Effector memory CD4-positive, alpha-beta T cell (primary cell): ENCODE results near the gene DOCK3.
"Not testable (repeated sequence)": the region's sequence is repeated elsewhere in the genome, so short reads cannot be mapped to it uniquely, and the experiment has no call there.

Experiments
- DNase-seq, 3 donors: peaks; one replicate each; pipeline ENCODE4 v3.0.0-alpha.2; 2020
- H3K27ac ChIP-seq: 2 replicates; pipeline ENCODE4 v1.7.0; 2013; ENCODE audit warnings: mild to moderate bottlenecking, low read length, moderate library complexity; ENCODE audit not compliant: insufficient read depth, poor library complexity, severe bottlenecking
- H3K27me3 ChIP-seq: replicated peaks from 2 replicates; pipeline ENCODE4 v1.7.0; 2013; ENCODE audit warnings: mild to moderate bottlenecking, low read length; ENCODE audit not compliant: insufficient read depth, control insufficient read depth, poor library complexity, severe bottlenecking
- H3K36me3 ChIP-seq: 2 replicates; pipeline ENCODE4 v1.7.0; 2013; ENCODE audit warnings: mild to moderate bottlenecking, low read length, moderate library complexity; ENCODE audit not compliant: control insufficient read depth, insufficient read depth
- H3K4me1 ChIP-seq: 2 replicates; pipeline ENCODE4 v1.7.0; 2013; ENCODE audit warnings: low read length, mild to moderate bottlenecking; ENCODE audit not compliant: control insufficient read depth, insufficient read depth, poor library complexity, severe bottlenecking
- H3K4me3 ChIP-seq: 2 replicates; pipeline ENCODE4 v1.7.0; 2013; ENCODE audit warnings: low read length, low read depth, mild to moderate bottlenecking; ENCODE audit not compliant: insufficient read depth, poor library complexity, severe bottlenecking
- H3K9me3 ChIP-seq: 2 replicates; pipeline ENCODE4 v1.7.0; 2013; ENCODE audit warnings: mild to moderate bottlenecking, low read length, moderate library complexity; ENCODE audit not compliant: control insufficient read depth

The DOCK3 gene

GRCh38 chr3:51264166-51264565 is 589.4 kb downstream of the DOCK3 start:
- DNase-seq, H3K27me3 ChIP-seq, H3K9me3 ChIP-seq, H3K4me3 ChIP-seq, H3K27ac ChIP-seq, H3K4me1 ChIP-seq, H3K36me3 ChIP-seq: not testable (repeated sequence)

DNA sequence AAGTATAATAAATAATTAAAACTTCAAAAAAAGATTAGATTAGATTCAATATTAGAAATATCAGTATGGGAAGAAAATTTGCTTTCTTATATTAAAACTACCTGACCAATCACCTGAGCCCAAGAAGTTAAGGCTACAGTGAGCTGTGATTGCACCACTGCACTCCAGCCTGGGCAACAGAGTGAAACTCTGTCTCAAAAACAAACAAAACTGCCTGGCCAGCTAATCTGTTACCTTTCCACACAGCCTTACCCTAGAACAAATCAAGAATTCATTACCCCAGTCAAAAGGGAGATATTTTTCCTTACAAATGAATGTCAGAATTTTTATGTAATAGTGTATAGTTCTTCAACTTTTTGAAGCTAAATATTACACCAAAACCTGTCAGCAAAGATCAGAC is 593.4 kb downstream of the DOCK3 start:
- no peak overlapping the region for H3K4me3 ChIP-seq

GRCh38 chr3:51269466-51269865 is 594.7 kb downstream of the DOCK3 start:
- Histone ChIP-seq H3K36me3 (no peaks in the 10 kb centered on the region), H3K4me3 (no peak overlapping the region), H3K27me3 (no peaks in the 10 kb centered on the region), H3K27ac (no peak overlapping the region), H3K9me3 (no peaks in the 10 kb centered on the region), H3K4me1 (peaks cover 9% of the 10 kb centered on the region)
- no peak for DNase-seq

More for the DNA sequence above, 593.4 kb downstream of the DOCK3 start:
- H3K27ac ChIP-seq: no peak overlapping the region
- peaks cover 9% of the 10 kb centered on the region for H3K4me1 ChIP-seq
- no peaks in the 10 kb centered on the region for H3K36me3 ChIP-seq
- H3K9me3 ChIP-seq: no peaks in the 10 kb centered on the region
- no peak for DNase-seq
- no peaks in the 10 kb centered on the region for H3K27me3 ChIP-seq

- no peak overlapping the region for H3K27ac ChIP-seq
- H3K4me3 ChIP-seq: no peak overlapping the region
- no peaks in the 10 kb centered on the region for H3K36me3 ChIP-seq
- H3K4me1 ChIP-seq: peaks cover 9% of the 10 kb centered on the region
- DNase-seq: no peak
- no peaks in the 10 kb centered on the region for H3K27me3 ChIP-seq
- no peaks in the 10 kb centered on the region for H3K9me3 ChIP-seq
Observed at GRCh38 chr3:51270559-51270958, 595.8 kb downstream of the DOCK3 start.

DNA sequence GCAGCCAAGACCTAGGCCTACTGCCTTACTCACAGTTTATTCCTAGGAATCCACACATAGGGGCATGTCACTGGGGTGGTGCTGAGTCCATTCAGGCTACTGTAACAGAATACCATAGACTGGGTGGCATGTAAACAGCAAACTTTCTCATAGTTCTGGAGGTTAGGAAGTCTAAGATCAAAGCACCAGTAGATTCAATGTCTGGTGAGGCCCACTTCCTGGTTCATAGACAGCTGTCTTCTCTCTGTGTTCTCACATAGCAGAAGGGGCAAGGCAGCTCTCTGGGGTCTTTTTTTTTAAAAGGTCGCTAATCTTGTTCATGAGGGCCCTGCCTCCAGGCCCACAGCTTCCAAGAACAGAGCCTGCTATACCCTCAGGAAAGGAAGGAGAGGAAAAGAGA is 596.4 kb downstream of the DOCK3 start:
- Histone ChIP-seq H3K27ac (no peak overlapping the region), H3K4me1 (peaks cover 9% of the 10 kb centered on the region), H3K27me3 (no peaks in the 10 kb centered on the region), H3K4me3 (no peak overlapping the region), H3K9me3 (no peaks in the 10 kb centered on the region), H3K36me3 (no peaks in the 10 kb centered on the region)
- DNase-seq: no peak

- Histone ChIP-seq H3K27ac (no peak overlapping the region), H3K4me1 (peaks cover 9% of the 10 kb centered on the region), H3K9me3 (no peaks in the 10 kb centered on the region), H3K36me3 (no peaks in the 10 kb centered on the region), H3K27me3 (no peaks in the 10 kb centered on the region), H3K4me3 (no peak overlapping the region)
- DNase-seq: no peak
Observed at GRCh38 chr3:51274052-51274451, 599.3 kb downstream of the DOCK3 start.

GRCh38 chr3:51275111-51275805 is 600.5 kb downstream of the DOCK3 start:
- Histone ChIP-seq H3K27ac (no peak overlapping the region), H3K4me1 (peaks cover 9% of the 10 kb centered on the region), H3K9me3 (no peaks in the 10 kb centered on the region)

DNA sequence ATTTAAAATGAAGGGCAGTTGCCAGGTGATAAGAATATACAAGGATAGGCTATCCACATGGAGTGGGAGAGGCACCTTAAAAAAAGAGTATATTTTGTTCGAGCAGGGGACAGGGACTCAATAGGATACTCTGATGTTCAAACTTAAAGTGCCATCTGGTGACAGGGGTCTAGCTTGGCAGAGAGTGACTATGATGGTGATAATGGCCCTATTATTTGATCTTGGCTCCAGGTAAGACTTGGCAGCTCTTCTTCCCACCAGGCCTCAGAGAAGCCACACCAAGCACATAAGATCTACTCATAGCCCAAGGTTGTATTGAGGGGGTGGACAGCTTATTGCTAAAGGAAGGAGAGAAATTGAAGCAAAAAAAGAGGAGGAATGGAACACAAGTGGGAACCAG is 601.3 kb downstream of the DOCK3 start:
- H3K27me3 ChIP-seq: no peaks in the 10 kb centered on the region

More at GRCh38 chr3:51275111-51275805, 600.5 kb downstream of the DOCK3 start:
- Histone ChIP-seq H3K4me3 (no peak overlapping the region), H3K36me3 (no peaks in the 10 kb centered on the region), H3K27me3 (no peaks in the 10 kb centered on the region)
- no peak for DNase-seq

GRCh38 chr3:51279448-51279847 is 604.7 kb downstream of the DOCK3 start:
- H3K36me3 ChIP-seq: no peaks in the 10 kb centered on the region
- no peak overlapping the region for H3K27ac ChIP-seq

More for the DNA sequence above, 601.3 kb downstream of the DOCK3 start:
- H3K9me3 ChIP-seq: no peaks in the 10 kb centered on the region
- no peak for DNase-seq
- H3K4me1 ChIP-seq: peaks cover 4% of the 10 kb centered on the region
- H3K36me3 ChIP-seq: no peaks in the 10 kb centered on the region
- H3K4me3 ChIP-seq: no peak overlapping the region
- no peak overlapping the region for H3K27ac ChIP-seq

DNA sequence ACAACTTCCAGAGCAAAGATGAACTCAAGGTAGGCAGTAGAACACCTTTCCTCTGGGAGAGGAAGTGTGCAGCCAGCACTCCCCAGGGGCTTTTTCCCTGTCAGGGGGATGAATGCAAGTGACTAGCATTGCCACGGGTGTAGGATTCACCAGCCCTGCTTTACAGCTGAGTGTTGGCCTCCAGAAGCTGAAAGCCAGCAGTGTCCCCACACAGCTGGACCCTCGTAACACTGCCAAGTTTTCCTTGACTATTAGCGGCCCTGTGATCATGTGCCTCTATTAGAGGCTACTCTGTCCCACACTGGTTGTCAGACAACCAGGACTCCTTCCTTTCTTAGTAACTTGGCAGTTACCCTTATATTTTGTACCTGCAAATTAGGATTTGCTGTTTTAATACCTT is 605.4 kb downstream of the DOCK3 start:
- no peaks in the 10 kb centered on the region for H3K27me3 ChIP-seq
- H3K27ac ChIP-seq: no peak overlapping the region
- H3K36me3 ChIP-seq: no peaks in the 10 kb centered on the region
- no peaks in the 10 kb centered on the region for H3K4me1 ChIP-seq
- H3K4me3 ChIP-seq: no peak overlapping the region
- DNase-seq: no peak
- no peaks in the 10 kb centered on the region for H3K9me3 ChIP-seq

More at GRCh38 chr3:51279448-51279847, 604.7 kb downstream of the DOCK3 start:
- H3K4me3 ChIP-seq: no peak overlapping the region
- no peak for DNase-seq
- H3K9me3 ChIP-seq: no peaks in the 10 kb centered on the region
- H3K27me3 ChIP-seq: no peaks in the 10 kb centered on the region
- H3K4me1 ChIP-seq: no peaks in the 10 kb centered on the region
